ENCODE data around the gene ANKMY1.
"Not testable (repeated sequence)": the region's sequence is repeated elsewhere in the genome, so short reads cannot be mapped to it uniquely, and the experiment has no call there.

ANKMY1 gene

GRCh38 chr2:240567137-240567871 lies 9.5 kb upstream of the ANKMY1 start:
- peak in 3 of 5 experiments; percentile 9 to 66 (median 45) for DNase-seq

DNA sequence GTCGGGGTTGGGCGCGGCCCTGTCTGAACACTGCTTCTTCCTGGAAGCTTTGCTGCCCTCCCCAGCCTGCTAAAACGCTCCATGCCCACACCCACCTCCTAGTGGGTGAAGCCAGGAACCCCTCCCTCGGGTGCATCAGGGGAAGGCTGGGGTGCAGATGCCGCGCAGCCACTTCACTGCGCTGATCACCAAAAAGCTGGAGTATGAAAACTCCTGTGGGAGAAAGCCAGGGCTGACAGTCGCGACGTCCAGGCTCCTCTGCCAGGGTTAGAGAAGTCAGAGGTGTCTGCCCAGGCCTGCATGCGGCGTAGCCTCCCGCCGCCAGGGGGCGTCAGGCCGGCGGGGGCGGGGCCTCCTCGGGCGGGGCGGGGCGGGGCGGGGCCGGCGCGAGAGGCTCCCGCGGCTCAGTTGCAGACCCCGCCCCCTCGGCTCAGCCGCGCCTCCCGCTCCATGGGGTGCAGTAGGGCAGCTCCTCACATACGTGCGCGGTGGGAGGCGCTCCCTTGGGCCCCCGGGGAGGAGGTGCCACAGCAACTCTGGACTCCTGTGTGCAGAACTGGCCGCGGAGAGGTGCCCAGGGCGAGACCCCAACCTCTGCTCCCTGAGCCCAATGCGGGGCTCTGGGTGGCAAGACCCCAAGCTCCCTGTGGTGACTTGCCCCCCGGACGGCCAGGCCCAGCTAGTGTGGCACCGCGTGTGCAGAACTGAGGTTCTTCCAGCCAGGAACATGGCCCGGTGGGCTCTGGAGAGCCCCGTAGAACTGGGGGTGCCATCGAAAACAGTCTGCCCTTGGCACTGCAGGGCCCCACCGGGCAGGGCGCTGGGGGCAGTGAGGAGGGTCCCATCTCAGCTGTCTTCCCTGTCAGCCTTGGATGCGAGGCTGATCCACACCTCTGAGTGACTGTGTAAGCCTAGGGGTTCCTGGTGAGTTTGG lies 8.7 kb upstream of the ANKMY1 start:
- DNase-seq: peak; percentile 90 to 95 (median 91)

GRCh38 chr2:240565333-240566202 lies 7.8 kb upstream of the ANKMY1 start:
- peak; percentile 72 to 98 (median 87) for DNase-seq

DNA sequence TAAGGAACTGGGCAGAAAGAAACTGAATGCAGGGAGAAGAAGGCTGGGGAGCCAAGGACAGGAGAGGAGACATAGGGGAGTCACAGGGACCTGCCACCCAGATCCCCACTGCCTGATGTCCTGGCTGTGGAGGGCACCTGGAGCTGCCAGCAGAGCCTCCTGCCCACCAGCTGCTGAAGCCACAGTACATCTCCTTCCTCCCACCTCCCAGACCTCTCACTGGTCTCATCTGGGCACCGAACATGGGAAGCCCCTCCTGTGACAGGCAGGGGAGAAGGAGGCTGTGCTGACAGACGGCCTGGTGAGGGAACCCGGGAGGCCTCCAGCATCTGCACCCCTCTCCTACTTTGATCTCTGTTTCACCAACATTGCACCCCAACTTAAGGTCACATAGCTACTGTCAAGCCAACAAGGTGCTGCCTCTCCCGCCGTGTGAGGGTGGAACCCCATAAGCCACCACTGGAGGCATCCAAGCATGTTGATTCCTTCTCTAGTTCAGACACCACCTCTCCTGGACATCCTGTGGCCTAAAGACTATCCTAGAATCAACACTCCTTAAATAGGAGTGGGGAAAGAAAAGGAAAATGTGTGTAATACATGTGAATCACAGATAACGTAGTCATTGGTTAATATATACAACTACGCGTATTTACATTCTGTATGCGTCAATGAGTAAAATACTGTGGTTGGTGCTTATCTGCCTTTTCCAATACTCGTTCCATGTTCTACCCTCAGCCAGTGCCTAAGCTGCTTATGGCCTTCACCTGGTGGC lies 7.0 kb upstream of the ANKMY1 start:
- peak in 2 of 5 experiments; percentile 27 to 62 for DNase-seq

- DNase-seq: no peak
Measured at GRCh38 chr2:240563951-240564560, 6.3 kb upstream of the ANKMY1 start.

DNA sequence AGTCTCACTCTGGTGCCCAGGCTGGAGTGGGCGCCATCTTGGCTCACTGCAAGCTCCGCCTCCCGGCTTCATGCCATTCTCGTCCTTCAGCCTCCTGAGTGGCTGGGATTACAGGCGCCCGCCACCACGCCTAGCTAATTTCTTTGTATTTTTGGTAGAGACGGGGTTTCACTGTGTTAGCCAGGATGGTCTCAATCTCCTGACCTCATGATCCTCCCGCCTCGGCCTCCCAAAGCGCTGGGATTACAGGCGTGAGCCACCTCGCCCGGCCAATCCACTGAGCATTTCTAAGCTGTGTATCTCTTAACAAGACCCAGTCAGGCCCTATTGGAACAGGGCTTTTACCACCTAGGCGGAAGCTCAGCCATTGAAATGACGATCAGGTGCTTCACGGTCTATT lies 5.4 kb upstream of the ANKMY1 start:
- not testable (repeated sequence) for DNase-seq

DNA sequence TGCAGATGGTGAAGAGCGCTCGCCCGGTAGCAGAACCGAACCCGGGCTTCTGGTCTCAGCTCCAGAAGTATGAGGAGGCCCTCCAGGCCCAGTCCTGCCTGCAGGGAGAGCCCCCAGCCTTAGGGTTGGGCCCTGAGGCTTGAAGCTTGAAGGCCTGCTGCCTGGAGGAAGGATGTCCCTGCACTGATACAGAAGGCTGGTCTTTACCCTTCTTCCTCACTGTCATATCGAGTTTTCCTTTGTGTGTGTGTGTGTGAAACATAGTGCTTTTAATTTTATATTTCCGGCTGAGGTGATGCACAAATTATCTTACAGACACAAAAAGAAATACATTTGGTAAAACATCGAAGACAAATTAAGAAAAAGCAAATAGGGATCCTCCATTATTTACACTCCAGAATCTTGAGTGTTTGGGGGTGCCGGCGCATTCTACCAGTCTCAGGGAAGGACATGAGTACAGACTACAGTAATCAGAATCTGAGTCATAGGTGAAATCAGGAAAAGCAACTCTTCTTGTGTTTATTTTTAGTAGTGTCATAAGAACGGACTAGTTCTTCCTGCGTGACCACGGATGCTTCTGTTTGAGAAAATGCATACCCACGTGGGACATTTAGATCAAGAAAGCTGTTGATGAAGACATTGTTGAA lies 3.7 kb upstream of the ANKMY1 start:
- DNase-seq: peak in 1 of 5 experiments; percentile 65

DNA sequence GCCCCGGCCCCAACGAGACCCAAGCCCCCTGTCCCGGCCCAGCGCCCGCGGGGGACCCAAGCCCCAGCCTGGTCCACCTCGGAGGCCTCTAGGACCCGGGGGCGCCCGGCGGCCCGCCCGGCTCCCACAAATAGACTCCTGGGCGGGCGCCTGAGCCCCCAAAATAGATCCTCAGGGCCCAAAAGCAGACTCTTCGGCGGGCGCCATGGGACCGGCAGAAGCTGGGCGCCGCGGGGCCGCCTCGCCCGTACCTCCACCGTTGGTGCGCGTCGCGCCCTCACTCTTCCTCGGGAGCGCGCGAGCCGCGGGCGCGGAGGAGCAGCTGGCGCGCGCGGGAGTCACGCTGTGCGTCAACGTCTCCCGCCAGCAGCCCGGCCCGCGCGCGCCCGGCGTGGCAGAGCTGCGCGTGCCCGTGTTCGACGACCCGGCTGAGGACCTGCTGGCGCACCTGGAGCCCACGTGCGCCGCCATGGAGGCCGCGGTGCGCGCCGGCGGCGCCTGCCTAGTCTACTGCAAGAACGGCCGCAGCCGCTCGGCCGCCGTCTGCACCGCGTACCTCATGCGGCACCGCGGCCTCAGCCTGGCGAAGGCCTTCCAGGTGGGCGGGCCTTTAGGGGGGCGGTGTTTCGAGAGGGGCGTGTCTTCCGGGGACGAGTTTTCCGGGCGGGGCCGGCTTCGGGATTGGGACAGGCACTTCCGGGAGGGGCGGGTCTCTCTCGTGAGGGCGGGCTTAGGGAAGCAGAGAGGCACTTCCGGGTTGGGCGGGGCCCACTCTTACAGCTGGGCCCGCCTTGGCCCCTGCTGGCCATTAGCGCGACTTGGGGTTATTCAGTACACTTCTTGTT lies 2.9 kb upstream of the ANKMY1 start:
- DNase-seq: peak; percentile 97 to 100 (median 99)

- DNase-seq: peak; percentile 78 to 94 (median 85)
Measured at GRCh38 chr2:240560084-240560479, 2.3 kb upstream of the ANKMY1 start, which contains the start of gene DUSP28. TSS of gene DUSP28 (plus strand) at chr2:240560357. CDS start at chr2:240560685, 328 bp downstream.

DNA sequence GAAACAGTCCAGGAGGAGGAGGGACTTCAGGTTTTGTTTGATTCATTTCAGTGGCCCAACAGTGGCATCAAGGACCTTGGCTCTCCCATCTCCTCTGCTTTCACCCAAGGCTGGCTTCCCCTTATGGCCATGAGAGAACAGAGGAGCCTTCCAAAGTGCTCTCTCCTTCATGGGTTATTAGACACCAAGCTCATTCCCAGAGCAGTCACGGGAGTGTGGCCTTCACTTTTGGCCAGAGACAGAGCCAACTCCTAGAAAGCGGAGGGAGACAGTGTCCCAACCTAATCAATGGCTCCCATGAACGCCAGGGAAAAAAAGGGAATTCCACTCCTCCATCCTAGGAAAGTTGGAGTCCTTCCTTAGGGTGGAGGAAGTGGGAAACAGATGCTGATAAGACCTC lies 1.5 kb upstream of the ANKMY1 start:
- DNase-seq: no peak

DNA sequence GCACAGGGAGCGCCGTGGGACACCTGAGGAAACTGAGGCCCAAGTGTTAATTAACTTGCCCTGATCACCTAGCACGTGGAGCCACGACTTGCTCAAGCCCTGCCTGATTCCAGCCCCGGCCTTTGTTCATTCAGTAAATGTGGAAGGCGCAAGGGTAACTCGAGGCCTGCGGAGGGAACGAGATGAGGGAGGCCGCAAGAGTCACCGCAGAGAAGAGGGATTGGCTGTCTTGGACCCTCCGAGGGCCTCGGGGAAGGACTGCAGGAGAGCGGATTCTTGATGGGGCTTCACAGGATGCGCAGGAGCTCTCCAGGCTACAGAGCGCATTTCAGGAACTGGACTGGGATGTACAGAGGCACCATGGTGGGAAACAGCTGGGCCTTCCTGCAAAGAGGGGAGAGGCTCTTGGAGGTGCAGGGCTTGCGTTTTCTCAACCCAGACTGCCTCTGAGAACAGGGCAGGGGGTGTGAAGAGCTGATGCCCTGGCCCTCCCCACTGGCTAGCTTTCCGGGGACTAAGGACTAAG lies 511 bp upstream of the ANKMY1 start:
- DNase-seq: no peak

DNA sequence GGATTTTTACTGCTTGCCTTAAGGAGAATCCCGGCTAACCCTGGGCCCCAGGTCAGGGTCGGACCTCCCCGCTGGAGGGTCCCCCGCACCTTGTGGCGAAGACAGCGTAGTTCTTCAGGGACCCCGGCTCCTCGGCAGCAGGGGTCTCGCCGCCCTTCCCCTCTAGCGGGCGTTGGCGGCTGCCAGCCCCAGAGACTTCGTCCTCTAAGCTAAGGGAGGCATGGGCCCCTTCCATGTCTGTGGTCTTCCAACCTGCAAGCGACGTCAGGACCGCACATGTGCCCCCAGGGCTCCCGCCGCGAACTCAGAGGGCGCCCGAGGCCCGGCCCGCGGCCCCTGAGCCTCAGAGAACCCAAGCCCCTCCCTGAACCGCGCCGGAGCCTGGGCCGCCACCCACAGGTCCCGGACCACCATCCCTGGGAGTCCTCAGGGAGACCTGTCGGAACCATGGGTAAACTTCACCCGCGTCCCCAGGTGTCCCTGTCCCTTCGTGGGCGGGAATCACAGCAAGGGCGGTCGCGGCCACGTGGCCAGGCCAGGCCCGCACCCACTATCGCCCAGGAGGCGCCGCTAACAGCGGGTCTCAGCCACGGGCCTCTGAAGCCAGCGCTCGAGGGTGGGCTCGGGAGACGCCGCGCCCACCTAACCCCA lies 562 bp downstream of the ANKMY1 start:
- no peak for DNase-seq

DNA sequence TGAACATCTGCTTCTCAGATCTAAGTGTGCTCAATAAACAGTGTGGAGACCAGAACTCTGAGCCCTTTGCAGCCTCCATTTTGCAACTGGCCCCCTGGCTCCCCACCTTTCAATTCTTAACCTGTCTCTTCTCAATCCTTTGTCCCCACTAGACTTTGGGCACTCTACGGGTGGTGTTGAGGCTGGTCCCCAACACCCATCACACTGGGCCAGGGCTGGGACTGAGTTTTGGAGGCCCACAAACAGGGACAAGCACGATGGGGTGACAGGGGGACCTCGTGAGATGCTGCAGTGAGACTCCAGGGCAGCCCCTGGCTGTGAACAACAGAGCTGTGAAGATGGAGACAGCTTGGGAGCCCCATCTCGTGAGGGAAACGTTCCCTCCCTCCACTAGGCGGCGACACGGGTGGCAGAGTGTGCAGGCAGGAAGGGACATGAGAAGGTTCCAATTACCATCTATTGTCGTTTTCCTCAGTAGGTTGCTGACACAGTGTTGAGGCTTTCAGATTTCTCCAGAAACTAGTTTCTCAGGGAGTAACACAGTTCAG lies 1.2 kb downstream of the ANKMY1 start:
- peak; percentile 29 to 79 (median 59) for DNase-seq

DNA sequence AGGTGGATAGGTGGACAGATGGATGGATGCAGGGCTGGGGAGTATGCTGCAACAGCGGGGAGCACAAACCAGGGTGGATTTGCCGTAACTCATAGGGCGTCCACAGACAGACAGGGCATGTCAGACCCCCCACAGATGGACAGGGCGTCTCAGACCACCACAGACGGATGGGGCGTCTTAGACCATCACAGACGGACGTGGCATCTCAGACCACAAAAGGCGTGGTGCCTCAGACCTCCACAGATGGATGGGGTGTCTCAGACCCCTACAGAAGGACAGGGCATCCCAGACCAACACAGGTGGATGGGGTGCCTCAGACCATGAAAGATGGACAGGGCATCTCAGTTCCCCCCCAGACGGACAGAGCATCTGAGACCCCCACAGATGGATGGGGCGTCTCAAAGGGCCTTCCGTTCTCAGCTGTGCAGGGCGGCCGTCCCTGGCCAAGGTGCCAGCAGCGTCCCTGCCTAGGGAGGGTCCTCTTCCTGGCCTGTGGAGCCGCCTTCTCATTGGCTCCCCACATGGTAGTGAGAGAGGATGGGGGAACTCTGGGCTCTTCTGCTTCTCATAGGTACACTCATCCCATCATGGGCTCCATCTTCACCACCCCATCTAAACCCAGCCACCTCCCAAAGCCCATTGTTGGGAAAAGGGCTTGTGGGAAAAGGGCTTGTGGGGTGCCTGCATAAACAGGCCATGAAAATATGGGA lies 2.1 kb downstream of the ANKMY1 start:
- DNase-seq: no peak

GRCh38 chr2:240554767-240555493 lies 2.9 kb downstream of the ANKMY1 start:
- no peak for DNase-seq

DNA sequence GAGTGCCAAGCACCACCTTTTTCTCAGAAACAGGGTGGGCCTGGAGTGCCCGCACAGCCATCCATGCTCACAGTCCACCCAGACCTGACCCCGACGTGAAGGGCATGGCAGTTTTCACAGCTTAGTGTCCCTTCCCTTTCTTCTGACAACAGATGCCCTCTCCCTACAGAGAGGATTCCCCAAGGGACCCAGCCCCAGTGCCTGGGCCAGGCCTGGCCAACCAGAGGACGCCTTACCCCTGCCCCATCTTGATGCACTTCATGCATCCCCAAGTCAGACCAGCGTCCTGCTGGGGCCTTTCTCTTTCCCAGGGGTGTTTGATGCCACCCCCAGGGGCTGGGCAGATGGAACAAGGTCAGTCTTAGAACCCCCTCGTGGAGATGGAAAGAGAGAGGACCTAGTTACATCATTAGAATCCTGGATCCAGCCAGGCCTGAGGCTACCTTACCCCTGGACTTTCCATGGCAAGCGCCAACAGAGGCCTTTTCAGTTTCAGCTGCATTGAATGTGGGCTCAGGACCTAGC lies 3.8 kb downstream of the ANKMY1 start:
- DNase-seq: no peak

DNA sequence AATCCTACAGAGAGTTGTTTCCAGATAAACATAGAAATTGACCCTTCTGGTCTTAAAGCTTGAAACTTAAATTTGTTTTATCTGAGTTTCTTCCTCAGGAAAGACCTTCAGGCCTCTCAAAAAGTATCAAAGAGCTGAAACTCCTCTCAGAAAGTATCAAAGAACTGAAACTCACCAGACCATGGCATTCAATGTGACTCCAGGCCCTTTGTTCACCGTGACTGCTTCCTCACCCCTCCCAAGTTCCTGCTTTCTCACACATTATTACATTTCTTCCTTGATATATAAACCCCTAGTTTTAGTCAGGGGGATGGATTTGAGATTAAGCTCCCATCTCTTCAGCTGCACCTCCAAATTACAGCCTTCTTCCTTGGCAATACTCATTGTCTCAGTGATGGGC lies 6.0 kb downstream of the ANKMY1 start:
- no peak for DNase-seq
